ENCODE results near the gene TFE3. TPM values are rescaled to one million over a fixed set of nuclear protein-coding genes. Genes with fewer than 3 reads are reported as not detected.
A peak's percentile ranks its signal among the peaks of the same experiment; 100 is the strongest.

TFE3 gene
- total RNA-seq, 1 experiment from 2014 or later: 46.4 TPM

DNA sequence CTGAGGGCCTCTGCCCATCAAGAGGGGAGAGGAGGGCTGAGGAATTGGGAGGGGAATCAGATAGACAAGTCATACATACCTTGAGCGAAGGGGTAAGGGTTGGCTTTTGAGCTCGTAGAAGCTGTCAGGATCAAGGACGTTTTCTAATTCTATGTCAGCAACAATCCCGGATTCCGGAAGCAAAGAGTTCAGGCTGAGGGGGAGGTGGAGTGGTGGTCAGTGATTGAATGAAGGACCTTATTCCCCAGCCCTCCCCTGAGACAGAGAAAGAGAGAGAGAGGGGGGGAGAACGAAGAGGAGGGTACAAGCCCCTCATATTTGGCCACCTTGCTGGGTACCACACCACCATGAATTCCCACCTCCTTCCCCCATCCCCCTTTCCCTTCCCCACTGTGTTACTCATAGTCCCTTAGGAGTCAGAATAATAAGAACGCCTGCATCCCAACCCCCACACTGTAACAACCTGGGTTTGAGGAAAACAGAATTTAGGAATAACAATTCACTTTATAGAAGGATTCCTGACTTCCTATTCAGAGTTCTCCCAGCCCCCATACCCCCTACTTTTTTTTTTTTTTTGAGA, 2.7 kb downstream of the TFE3 start:
- Mint-ChIP-seq H3K4me1 (peaks cover 29% of the 10 kb centered on the region), H3K27me3 (ENCODE audit: low read depth) (no peaks in the 10 kb centered on the region; the same call in 1 of the 2 replicates), H3K36me3 (peaks cover 22% of the 10 kb centered on the region), H3K4me3 (peak overlapping the region; percentile 88), H3K27ac (peak overlapping the region; percentile 100), H3K9me3 (no peaks in the 10 kb centered on the region)
- no peak; the same call in 1 of the 2 replicates for ATAC-seq
- ChIA-PET POLR2A (interaction anchor here (1.3 to 2.2 kb wide), 2 partner anchors 10 to 38 kb away, joined by 3 to 8 read pairs; no protein-coding TSS in a partner anchor), CTCF (interaction anchor here (0.9 to 2.5 kb wide), 5 partner anchors 39 to 115 kb away, joined by 3 to 13 read pairs (median 3); partner anchors contain the start of genes GRIPAP1 and KCND1)
- no peak for DNase-seq (ENCODE audit: low spot score)
- TF ChIP-seq ZNF232 (CRISPR knock-in tag; IDR thresholded peaks at IDR 0.05) (no peak), ZNF317 (CRISPR knock-in tag; IDR thresholded peaks at IDR 0.05; ENCODE audit: borderline replicate concordance, low read depth) (no peak), ZNF671 (CRISPR knock-in tag; IDR thresholded peaks at IDR 0.05) (no peak), SP1 (CRISPR knock-in tag; conservative IDR thresholded peaks at IDR 0.05) (no peak)
- TF ChIP-seq, protein P1, sequence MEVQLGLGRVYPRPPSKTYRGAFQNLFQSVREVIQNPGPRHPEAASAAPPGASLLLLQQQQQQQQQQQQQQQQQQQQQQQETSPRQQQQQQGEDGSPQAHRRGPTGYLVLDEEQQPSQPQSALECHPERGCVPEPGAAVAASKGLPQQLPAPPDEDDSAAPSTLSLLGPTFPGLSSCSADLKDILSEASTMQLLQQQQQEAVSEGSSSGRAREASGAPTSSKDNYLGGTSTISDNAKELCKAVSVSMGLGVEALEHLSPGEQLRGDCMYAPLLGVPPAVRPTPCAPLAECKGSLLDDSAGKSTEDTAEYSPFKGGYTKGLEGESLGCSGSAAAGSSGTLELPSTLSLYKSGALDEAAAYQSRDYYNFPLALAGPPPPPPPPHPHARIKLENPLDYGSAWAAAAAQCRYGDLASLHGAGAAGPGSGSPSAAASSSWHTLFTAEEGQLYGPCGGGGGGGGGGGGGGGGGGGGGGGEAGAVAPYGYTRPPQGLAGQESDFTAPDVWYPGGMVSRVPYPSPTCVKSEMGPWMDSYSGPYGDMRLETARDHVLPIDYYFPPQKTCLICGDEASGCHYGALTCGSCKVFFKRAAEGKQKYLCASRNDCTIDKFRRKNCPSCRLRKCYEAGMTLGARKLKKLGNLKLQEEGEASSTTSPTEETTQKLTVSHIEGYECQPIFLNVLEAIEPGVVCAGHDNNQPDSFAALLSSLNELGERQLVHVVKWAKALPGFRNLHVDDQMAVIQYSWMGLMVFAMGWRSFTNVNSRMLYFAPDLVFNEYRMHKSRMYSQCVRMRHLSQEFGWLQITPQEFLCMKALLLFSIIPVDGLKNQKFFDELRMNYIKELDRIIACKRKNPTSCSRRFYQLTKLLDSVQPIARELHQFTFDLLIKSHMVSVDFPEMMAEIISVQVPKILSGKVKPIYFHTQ (CRISPR knock-in tag; IDR thresholded peaks at IDR 0.05): no peak
- TF ChIP-seq, protein P2, sequence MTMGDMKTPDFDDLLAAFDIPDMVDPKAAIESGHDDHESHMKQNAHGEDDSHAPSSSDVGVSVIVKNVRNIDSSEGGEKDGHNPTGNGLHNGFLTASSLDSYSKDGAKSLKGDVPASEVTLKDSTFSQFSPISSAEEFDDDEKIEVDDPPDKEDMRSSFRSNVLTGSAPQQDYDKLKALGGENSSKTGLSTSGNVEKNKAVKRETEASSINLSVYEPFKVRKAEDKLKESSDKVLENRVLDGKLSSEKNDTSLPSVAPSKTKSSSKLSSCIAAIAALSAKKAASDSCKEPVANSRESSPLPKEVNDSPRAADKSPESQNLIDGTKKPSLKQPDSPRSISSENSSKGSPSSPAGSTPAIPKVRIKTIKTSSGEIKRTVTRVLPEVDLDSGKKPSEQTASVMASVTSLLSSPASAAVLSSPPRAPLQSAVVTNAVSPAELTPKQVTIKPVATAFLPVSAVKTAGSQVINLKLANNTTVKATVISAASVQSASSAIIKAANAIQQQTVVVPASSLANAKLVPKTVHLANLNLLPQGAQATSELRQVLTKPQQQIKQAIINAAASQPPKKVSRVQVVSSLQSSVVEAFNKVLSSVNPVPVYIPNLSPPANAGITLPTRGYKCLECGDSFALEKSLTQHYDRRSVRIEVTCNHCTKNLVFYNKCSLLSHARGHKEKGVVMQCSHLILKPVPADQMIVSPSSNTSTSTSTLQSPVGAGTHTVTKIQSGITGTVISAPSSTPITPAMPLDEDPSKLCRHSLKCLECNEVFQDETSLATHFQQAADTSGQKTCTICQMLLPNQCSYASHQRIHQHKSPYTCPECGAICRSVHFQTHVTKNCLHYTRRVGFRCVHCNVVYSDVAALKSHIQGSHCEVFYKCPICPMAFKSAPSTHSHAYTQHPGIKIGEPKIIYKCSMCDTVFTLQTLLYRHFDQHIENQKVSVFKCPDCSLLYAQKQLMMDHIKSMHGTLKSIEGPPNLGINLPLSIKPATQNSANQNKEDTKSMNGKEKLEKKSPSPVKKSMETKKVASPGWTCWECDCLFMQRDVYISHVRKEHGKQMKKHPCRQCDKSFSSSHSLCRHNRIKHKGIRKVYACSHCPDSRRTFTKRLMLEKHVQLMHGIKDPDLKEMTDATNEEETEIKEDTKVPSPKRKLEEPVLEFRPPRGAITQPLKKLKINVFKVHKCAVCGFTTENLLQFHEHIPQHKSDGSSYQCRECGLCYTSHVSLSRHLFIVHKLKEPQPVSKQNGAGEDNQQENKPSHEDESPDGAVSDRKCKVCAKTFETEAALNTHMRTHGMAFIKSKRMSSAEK (CRISPR knock-in tag; IDR thresholded peaks at IDR 0.05; ENCODE audit: borderline replicate concordance): no peak
- TF ChIP-seq, protein P3, sequence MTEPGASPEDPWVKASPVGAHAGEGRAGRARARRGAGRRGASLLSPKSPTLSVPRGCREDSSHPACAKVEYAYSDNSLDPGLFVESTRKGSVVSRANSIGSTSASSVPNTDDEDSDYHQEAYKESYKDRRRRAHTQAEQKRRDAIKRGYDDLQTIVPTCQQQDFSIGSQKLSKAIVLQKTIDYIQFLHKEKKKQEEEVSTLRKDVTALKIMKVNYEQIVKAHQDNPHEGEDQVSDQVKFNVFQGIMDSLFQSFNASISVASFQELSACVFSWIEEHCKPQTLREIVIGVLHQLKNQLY (CRISPR knock-in tag; IDR thresholded peaks at IDR 0.05): no peak
- TF ChIP-seq, protein P4, sequence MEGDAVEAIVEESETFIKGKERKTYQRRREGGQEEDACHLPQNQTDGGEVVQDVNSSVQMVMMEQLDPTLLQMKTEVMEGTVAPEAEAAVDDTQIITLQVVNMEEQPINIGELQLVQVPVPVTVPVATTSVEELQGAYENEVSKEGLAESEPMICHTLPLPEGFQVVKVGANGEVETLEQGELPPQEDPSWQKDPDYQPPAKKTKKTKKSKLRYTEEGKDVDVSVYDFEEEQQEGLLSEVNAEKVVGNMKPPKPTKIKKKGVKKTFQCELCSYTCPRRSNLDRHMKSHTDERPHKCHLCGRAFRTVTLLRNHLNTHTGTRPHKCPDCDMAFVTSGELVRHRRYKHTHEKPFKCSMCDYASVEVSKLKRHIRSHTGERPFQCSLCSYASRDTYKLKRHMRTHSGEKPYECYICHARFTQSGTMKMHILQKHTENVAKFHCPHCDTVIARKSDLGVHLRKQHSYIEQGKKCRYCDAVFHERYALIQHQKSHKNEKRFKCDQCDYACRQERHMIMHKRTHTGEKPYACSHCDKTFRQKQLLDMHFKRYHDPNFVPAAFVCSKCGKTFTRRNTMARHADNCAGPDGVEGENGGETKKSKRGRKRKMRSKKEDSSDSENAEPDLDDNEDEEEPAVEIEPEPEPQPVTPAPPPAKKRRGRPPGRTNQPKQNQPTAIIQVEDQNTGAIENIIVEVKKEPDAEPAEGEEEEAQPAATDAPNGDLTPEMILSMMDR (IDR thresholded peaks at IDR 0.05): no peak

DNA sequence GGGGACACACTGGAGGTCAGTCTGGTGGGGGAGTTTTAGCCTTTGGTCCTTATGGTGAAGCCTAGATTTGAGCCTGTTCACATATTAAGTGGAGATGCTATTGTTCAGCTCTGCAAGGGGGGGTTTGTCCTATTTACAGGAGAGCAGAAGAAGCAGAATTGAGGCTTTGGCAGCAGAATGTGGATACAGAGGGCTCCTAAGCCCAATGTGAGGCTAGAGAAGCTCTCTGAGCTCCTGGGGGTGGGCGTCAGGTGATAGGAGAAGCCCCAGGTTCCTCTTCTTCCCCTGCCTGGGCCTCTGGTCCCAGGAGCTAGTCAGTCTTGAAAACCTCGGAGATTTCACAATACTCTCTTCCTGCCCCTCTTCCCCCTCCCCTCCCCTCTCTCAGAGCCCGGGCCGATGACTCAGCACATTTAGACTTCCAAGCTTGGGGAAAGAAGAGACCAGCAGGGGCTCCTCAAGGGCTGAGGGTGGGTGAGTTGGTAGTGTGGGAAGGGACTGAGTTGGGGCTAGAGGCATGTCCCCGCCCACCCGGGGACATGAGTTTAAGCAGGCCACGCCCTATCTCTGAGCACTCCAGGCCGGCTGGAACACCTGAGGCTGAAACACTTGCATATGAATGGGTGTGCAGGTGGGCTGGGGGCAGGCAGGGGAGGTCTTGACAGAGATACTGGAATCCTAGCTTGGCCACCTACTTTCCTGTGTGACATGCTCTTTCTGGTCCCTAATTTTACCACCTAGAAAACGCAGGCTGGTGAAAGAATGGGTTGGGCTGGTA, 3.4 kb downstream of the TFE3 start:
- ATAC-seq: peak; percentile 72
- CTCF ChIA-PET: interaction anchor here (0.9 to 2.5 kb wide), 5 partner anchors 38 to 116 kb away, joined by 3 to 13 read pairs (median 3); partner anchors contain the start of genes GRIPAP1 and KCND1
- H3K27ac Mint-ChIP-seq: peak overlapping the region; percentile 100
- H3K4me3 Mint-ChIP-seq: peak overlapping the region; percentile 88
- H3K27me3 Mint-ChIP-seq (ENCODE audit: low read depth): no peaks in the 10 kb centered on the region
- no peaks in the 10 kb centered on the region for H3K9me3 Mint-ChIP-seq
- peak; percentile 36; the same call in 1 of the 2 replicates for TF ChIP-seq SP1 (CRISPR knock-in tag; conservative IDR thresholded peaks at IDR 0.05)
- no peak for TF ChIP-seq RELA (CRISPR knock-in tag; IDR thresholded peaks at IDR 0.05; ENCODE audit: borderline replicate concordance)
- TF ChIP-seq, protein P5, sequence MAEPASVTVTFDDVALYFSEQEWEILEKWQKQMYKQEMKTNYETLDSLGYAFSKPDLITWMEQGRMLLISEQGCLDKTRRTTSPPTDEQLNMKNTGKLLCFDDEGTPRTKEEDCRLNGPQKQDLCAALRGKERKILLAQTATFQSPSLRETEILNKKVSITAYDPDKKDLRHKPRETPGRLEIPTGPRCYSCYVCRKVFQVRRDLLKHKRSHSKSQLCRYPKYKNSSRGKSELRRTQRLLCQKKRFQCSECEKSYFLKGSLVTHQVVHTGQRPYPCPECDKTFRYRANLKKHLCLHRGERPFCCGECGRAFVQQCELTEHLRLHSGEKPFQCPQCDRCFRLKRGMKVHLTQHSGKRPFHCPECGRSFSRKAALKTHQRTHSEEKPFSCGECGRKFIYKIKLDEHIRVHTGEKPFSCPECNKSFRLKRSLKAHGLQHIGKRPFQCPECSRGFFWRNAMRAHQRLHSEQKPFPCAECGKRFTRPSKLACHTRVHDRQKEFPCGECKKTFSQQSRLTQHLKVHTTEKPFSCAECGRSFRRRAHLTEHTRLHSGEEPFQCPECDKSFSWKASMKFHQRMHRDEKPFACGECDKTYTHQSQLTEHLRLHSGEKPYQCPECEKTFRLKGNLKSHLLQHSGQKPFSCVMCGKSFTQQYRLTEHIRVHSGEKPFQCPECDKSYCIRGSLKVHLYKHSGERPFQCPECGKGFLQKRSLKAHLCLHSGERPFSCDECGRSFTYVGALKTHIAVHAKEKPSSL (CRISPR knock-in tag; conservative IDR thresholded peaks at IDR 0.05): no peak
- TF ChIP-seq FOXJ3 (CRISPR knock-in tag; IDR thresholded peaks at IDR 0.05; ENCODE audit: borderline replicate concordance): no peak
- TF ChIP-seq ZNF423 (CRISPR knock-in tag; IDR thresholded peaks at IDR 0.05): peak; percentile 41; the same call in 1 of the 2 replicates
- TF ChIP-seq NFE2L1 (CRISPR knock-in tag; IDR thresholded peaks at IDR 0.05): peak; percentile 83
- TF ChIP-seq SMAD4 (CRISPR knock-in tag; IDR thresholded peaks at IDR 0.05): no peak
- peak; percentile 85 for DNase-seq (ENCODE audit: low spot score)
- H3K36me3 Mint-ChIP-seq: peaks cover 24% of the 10 kb centered on the region
- POLR2A ChIA-PET: interaction anchor here (0.7 to 2.2 kb wide), 3 partner anchors 9 to 37 kb away, joined by 3 to 8 read pairs (median 4); no protein-coding TSS in a partner anchor
- H3K4me1 Mint-ChIP-seq: peaks cover 29% of the 10 kb centered on the region
